ENCODE results near the gene TPRG1L.
"Not testable (repeated sequence)": the region's sequence is repeated elsewhere in the genome, so short reads cannot be mapped to it uniquely, and the experiment has no call there.

The TPRG1L gene

DNA sequence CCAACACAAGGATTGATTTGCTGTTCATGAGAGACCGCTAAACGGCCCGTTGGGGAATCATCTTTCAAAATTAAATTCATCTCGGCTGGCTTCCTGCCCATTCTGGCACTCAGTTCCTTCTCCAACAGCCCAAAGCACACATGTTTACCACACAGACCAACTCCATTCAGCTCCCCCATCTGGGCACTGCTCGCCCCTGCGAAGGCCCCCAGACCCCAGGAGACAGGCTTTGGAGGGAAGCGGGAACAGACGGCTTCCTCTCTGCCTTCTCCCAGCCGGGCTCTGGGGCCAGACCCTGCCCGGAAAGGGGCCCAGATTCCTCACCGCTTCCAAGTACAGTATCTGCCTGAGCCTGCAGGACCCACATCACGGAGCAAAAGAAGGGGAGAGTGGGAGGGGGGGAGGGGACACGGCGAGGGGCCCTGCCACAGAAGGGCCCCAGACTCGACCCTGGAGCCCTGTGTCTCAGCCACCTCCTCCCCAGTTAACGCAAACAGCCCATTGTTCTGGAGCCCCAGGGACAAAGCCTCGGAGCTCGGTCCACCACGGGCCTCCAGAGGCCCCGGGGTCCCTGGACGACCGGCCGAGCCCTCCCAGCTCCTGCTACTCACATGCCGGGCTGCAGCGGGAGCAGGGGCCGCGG lies 14.2 kb upstream of the TPRG1L start:
- Mint-ChIP-seq H3K9me3 (no peaks in the 10 kb centered on the region), H3K4me1 (ENCODE audit: low read depth) (peaks cover 11% of the 10 kb centered on the region), H3K36me3 (ENCODE audit: low read depth) (no peaks in the 10 kb centered on the region), H3K27ac (no peak overlapping the region), H3K27me3 (peaks cover 36% of the 10 kb centered on the region), H3K4me3 (peak overlapping the region; percentile 57)
- no peak for DNase-seq

DNA sequence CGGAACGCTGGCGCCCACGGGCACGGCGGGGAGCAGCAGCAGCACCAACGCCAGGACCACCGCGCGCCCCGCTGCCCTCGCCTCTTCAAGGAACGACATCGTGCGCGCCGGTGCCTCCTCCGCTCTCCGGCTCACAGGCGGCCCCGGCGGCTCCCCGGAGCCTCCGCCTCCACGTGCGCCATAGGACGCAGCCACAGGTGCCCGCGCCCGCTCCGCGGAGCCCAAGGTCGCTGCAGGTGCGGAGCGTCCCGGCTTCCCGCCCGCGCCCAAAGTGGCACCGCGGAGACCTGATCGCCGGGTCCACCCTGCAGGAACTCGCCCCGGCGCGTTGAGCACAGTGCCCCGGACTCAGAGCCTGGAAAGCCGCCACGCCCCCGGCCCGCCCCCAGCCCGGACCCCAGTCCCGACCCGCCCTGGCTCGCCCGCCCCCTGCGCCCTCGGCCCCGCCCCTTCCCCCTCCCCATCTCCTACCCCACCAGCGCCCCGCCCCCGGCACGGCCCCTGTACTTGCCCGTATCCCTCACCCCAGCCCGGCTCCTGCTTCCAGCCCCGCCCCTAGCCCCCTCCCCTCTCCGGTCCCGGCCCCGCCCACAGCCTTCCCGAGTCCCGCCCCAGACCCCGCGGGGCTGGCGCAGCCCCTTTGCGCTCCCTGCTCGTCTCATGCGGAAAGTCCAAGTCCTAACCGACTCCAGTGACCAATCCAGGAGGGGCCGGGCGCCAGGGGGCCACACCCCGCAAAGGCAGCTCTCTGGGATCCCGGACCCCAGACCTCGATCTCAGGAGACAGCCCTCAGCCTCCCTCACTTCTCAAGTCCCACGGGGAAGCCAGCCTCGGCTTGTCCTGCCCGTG lies 13.4 kb upstream of the TPRG1L start, which contains the start of gene MEGF6:
Gene MEGF6 (minus strand): TSS at position 339 of the 850 bp plus-strand sequence. CDS start 240 bp downstream, at position 99.
- H3K4me1 Mint-ChIP-seq (ENCODE audit: low read depth): peaks cover 11% of the 10 kb centered on the region
- H3K9me3 Mint-ChIP-seq: no peaks in the 10 kb centered on the region
- no peaks in the 10 kb centered on the region for H3K36me3 Mint-ChIP-seq (ENCODE audit: low read depth)
- DNase-seq: peak; percentile 77
- no peak within 1 kb of the TSS for H3K27ac Mint-ChIP-seq
- H3K27me3 Mint-ChIP-seq: peaks cover 36% of the 10 kb centered on the region
- H3K4me3 Mint-ChIP-seq: peak within 1 kb of the TSS; percentile 70

DNA sequence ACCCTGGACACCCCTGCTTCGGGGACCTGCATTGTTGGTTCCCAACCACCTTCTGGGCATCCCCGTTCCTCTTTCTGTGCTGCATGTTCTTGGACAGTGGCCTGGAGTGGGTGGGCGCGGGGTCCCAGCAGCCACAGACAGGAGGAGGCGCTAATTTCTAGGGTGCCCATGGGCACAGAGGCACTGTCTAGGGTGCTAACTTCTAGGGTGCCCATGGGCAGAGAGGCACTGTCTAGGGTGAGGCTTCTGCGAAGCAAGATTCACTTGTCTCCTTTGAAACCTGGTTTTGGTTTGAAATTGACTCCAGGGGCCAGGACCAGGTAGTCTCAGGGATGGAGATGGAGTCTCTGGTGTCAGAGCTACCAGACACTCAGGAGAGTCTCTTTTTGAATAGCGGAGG lies 12.7 kb upstream of the TPRG1L start:
- Mint-ChIP-seq H3K4me1 (ENCODE audit: low read depth) (peaks cover 11% of the 10 kb centered on the region), H3K36me3 (ENCODE audit: low read depth) (no peaks in the 10 kb centered on the region), H3K9me3 (no peaks in the 10 kb centered on the region), H3K4me3 (peak overlapping the region; percentile 70), H3K27me3 (peaks cover 36% of the 10 kb centered on the region), H3K27ac (no peak overlapping the region)
- DNase-seq: no peak

DNA sequence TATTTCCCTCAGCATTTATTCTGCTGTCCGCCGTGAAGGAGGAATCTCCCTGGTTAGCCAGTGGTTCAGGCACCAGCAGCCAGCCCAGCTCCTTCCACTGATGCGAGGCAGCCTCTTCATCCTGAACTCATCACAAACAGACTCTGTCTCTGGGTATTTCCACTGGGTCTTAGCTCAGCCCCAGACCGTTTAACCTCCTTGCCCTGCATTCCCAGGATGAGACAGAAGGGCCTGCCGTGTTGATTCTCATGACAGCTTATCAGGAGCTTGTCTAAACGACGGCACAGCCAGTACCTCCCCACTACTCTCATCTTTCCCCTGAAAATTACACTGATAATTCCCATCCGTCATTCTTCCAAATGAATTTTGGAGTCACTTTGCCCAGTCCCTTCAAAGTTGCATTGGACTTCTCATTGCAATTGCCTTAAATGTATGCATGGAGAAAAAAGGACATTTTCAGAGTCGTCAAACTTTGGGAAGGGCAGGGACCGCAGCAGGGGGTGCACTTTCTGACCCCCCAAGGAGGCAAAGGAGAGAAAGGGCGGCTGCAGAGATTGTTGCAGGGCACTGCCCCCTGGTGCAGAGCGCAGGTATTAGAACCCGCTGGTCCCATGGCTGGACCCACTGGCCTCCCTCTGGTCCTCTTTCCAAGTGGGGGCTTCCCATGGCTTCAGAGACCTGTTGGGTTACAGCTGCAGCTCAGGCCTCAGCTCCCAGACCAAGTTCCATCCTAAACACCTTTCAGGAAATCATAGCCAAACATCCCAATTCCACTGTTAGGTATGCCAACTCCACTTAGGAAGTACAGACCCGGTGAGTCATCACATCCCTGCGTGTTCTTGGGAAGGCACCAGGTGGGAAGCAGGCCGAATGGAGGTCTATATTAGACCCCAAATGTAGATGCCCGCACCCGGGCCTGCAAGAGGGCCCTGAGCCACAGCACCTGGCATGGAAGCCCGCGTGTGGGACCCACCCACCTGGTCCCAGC lies 9.8 kb upstream of the TPRG1L start:
- Mint-ChIP-seq H3K36me3 (ENCODE audit: low read depth) (no peaks in the 10 kb centered on the region), H3K9me3 (no peaks in the 10 kb centered on the region), H3K27me3 (peaks cover 15% of the 10 kb centered on the region), H3K4me3 (no peak overlapping the region), H3K4me1 (ENCODE audit: low read depth) (peaks cover 22% of the 10 kb centered on the region), H3K27ac (no peak overlapping the region)
- no peak for DNase-seq

DNA sequence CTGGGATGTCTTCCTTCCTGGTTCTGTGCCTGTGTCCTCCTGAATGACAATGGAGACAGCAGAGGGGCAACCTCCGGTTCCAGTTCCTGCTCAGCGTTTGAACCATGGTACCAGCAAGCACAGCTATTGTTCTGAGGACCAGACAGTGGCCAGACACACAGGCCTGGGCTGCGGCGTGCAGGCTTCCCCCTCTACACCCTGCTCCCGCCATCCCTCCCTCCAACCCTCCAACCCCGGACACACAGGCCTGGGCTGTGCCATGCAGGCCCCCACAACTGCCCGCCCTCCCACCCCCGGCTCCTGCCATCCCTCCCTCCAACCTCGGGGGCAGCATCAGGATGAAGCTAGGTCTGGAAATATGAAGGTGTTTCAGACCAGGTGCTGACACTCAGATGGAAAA lies 8.0 kb upstream of the TPRG1L start:
- Mint-ChIP-seq H3K27ac (no peak overlapping the region), H3K4me1 (ENCODE audit: low read depth) (peaks cover 21% of the 10 kb centered on the region), H3K9me3 (no peaks in the 10 kb centered on the region), H3K36me3 (ENCODE audit: low read depth) (no peaks in the 10 kb centered on the region), H3K4me3 (no peak overlapping the region), H3K27me3 (peaks cover 5% of the 10 kb centered on the region)
- DNase-seq: no peak

DNA sequence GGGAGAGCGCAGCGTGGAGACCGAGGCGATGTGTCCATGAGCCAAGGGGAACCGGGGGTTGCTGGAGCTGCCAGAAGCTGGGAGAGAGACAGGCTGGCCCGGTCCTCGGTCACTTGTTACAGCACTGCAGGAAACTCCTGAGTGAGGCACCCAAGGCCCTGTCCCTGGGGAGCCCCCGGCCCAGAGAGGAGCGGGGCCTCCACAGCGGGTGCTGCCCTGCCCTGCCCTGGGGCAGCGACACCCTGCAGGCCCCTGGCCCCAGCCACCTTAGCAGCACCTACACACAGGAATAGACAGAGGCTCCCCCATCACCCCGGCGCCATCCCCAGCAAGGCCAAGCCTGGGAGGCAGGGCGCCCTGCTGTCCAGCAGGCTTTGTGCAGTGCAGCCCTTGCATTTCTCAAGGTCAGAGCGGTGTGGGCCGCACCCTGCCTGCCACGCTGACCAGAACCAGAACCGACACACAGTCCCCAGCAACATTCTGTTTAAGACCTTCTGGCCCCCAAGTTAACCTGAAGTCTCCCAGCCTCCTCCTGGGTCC lies 6.9 kb upstream of the TPRG1L start:
- H3K9me3 Mint-ChIP-seq: no peaks in the 10 kb centered on the region
- no peaks in the 10 kb centered on the region for H3K27me3 Mint-ChIP-seq
- no peaks in the 10 kb centered on the region for H3K36me3 Mint-ChIP-seq (ENCODE audit: low read depth)
- peaks cover 26% of the 10 kb centered on the region for H3K4me1 Mint-ChIP-seq (ENCODE audit: low read depth)
- no peak for DNase-seq
- no peak overlapping the region for H3K4me3 Mint-ChIP-seq
- H3K27ac Mint-ChIP-seq: no peak overlapping the region

DNA sequence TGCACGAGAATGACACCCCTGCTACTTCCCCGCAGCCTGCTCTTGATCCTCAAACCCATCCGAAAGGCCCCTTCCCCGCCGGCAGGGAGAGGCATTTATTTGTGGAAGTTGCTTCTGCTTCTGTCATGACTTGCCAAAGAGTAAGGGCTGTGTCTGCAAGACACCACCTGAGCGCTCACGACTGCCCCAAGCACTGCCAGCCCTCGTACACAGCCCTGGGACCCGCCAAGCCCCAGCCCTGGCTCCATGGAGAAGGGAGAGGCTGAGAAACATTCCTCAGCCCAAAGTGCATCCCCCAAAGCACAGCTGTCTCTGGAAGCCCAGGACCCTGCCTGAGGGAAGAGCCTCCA lies 6.3 kb upstream of the TPRG1L start:
- H3K9me3 Mint-ChIP-seq: no peaks in the 10 kb centered on the region
- H3K4me1 Mint-ChIP-seq (ENCODE audit: low read depth): peaks cover 32% of the 10 kb centered on the region
- H3K27ac Mint-ChIP-seq: no peak overlapping the region
- H3K4me3 Mint-ChIP-seq: no peak overlapping the region
- no peak for DNase-seq
- H3K27me3 Mint-ChIP-seq: no peaks in the 10 kb centered on the region
- H3K36me3 Mint-ChIP-seq (ENCODE audit: low read depth): no peaks in the 10 kb centered on the region

DNA sequence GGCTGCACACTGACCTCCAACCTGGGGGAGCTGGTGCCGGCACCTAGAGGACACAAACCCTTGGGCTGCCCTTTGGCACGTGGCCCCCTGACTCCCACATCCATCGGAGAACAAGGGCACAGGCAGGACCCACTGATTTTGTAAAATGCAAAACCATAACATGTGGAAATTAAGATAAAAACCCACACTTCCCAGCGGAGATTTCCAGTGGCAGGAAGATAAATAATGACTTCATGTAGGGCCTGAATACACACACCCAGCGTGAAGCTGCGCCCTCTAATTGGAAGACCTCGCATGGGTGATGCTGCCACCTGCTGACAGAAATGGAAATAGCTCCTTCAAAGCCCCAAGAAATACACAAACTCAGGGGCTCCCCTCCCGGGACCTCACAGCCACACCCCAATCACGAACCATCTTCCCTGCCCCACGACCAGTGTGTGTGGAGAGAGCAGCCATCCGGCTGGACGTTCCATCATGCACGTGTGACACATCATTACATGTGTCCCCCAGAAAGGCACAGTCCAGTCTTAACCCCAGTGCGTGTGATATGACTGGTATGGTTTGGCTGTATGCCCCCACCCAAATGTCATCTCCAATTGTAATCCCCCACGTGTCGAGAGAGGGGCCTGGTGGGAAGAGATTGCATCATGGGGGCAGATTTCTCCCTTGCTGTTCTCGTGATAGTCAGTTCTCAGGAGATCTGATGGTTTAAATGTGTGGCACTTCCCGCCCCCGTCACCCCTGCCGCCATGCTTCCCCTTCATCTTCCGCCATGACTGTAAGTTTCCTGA lies 5.7 kb upstream of the TPRG1L start:
- H3K9me3 Mint-ChIP-seq: no peaks in the 10 kb centered on the region
- H3K36me3 Mint-ChIP-seq (ENCODE audit: low read depth): no peaks in the 10 kb centered on the region
- no peaks in the 10 kb centered on the region for H3K27me3 Mint-ChIP-seq
- H3K27ac Mint-ChIP-seq: peak overlapping the region; percentile 74
- H3K4me1 Mint-ChIP-seq (ENCODE audit: low read depth): peaks cover 38% of the 10 kb centered on the region
- DNase-seq: peak; percentile 71
- H3K4me3 Mint-ChIP-seq: no peak overlapping the region

DNA sequence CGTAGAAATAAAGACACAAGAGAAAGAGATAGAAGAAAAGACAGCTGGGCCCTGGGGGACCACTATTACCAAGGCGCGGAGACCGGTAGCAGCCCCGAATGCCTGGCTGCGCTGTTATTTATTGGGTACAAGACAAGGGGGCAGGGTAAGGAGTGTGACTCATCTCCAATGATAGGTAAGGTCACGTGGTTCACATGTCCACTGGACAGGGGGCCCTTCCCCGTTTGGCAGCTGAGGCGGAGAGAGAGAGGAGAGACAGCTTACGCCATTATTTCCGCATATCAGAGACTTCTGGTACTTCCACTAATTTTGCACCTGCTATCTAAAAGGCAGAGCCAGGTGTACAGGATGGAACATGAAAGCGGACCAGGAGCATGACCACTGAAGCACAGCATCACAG lies 4.1 kb upstream of the TPRG1L start:
- Mint-ChIP-seq H3K4me3 (no peak overlapping the region), H3K9me3 (no peaks in the 10 kb centered on the region), H3K27ac (no peak overlapping the region), H3K27me3 (no peaks in the 10 kb centered on the region), H3K4me1 (ENCODE audit: low read depth) (peaks cover 45% of the 10 kb centered on the region), H3K36me3 (ENCODE audit: low read depth) (peaks cover 3% of the 10 kb centered on the region)
- DNase-seq: no peak

DNA sequence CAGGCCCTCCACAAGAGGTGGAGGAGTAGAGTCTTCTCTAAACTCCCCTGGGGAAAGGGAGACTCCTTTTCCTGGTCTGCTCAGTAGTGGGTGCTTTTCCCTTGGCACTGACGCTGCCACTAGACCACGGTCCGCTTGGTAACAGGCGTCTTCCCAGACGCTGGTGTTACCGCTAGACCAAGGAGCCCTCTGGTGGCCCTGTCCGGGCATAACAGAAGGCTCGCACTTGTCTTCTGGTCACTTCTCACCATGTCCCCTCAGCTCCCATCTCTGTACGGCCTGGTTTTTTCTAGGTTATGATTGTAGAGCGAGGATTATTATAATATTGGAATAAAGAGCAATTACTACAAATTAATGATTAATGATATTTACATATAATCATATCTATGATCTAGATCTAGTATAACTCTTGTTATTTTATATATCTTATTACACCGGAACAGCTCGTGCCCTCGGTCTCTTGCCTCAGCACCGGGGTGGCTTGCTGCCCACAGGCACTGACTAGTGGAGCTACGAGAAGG lies 3.6 kb upstream of the TPRG1L start:
- not testable (repeated sequence) for H3K9me3 Mint-ChIP-seq; H3K27me3 Mint-ChIP-seq; H3K36me3 Mint-ChIP-seq (ENCODE audit: low read depth); H3K27ac Mint-ChIP-seq; H3K4me3 Mint-ChIP-seq
- peaks cover 50% of the 10 kb centered on the region for H3K4me1 Mint-ChIP-seq (ENCODE audit: low read depth)
- peak; percentile 56 for DNase-seq

DNA sequence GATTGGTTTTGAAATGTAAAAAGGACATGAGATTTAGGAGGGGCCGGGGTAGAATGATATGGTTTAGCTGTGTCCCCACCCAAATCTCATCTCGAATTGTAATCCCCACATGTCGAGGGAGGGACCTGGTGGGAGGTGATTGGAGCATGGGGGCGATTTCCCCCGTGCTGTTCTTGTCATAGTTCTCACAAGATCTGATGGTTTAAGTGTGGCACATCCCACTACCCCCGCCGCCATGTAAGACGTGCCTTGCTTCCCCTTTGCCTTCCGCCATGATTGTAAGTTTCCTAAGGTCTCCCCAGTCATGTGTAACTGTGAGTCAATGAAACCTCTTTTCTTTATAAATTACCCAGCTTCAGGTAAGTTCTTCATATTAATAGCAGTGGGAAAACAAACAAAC lies 2.7 kb upstream of the TPRG1L start:
- Mint-ChIP-seq H3K4me1 (ENCODE audit: low read depth) (peaks cover 50% of the 10 kb centered on the region), H3K27ac (peak overlapping the region; percentile 22)
- not testable (repeated sequence) for H3K27me3 Mint-ChIP-seq; DNase-seq; H3K9me3 Mint-ChIP-seq; H3K36me3 Mint-ChIP-seq (ENCODE audit: low read depth); H3K4me3 Mint-ChIP-seq

DNA sequence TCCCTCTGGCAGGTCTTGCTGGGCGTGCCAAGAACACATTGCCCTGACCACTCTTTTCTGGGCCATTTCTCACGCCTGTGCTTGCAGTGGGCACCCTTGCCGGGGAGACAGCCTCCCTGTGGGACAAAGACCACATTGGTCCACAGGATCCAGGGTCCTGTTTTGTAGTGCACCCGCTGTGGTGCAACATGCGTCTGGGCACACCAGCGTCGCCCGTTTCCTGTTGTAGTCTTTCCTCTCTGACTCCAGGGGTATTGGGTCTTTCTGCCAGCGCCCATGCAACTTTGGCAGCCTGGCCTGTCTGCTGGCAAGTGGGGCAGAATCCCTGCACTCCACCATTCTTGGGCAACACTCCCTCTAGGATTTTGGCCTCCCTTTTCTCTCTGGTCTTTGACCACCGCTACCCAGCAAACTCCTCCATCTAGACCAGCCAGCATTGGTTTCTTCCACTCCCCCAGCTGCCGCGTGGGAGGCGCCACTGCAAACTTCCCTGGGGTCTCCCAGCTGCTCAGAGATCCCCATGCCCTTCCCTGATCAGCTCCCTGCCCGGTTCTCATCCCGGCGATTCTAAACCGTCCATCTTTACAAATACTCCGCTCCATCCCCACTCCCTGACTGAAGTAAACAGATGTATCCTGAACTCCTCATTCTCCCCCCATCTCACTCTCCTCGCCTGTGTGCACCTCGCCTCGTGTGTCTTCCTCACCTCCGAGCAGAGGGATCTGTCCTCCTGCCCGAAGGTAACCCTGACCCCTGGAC lies 1.2 kb upstream of the TPRG1L start:
- Mint-ChIP-seq H3K27ac (peak overlapping the region; percentile 72), H3K27me3 (no peaks in the 10 kb centered on the region), H3K36me3 (ENCODE audit: low read depth) (peaks cover 20% of the 10 kb centered on the region), H3K4me1 (ENCODE audit: low read depth) (peaks cover 50% of the 10 kb centered on the region), H3K9me3 (no peaks in the 10 kb centered on the region), H3K4me3 (peak overlapping the region; percentile 88)
- no peak for DNase-seq
